Central memory CD4-positive, alpha-beta T cell (primary cell): ENCODE results near the gene PGAM1.
"Not testable (repeated sequence)": the region's sequence is repeated elsewhere in the genome, so short reads cannot be mapped to it uniquely, and the experiment has no call there.

Experiments used
- DNase-seq: peaks from one replicate; pipeline ENCODE4 v3.0.0; 2022
- total RNA-seq, 3 experiments: gene quantifications; one replicate each; lab custom pipeline; 2026; lab: John Stamatoyannopoulos, UW

PGAM1 gene
- total RNA-seq, result 40.6 to 313 (median 42.4) reads per million in 3 experiments

- peak; percentile 98 for DNase-seq
Measured at GRCh38 chr10:97425964-97426775, at the start of gene PGAM1. TSS of gene PGAM1 (plus strand) at chr10:97426191. CDS start at chr10:97426308, 117 bp downstream.

GRCh38 chr10:97376413-97376812, 49.6 kb upstream of the PGAM1 start:
- DNase-seq, result no peak

GRCh38 chr10:97378933-97379921, 46.8 kb upstream of the PGAM1 start:
- no peak for DNase-seq

GRCh38 chr10:97380516-97380915, 45.5 kb upstream of the PGAM1 start:
- DNase-seq, result no peak

GRCh38 chr10:97381626-97382025, 44.4 kb upstream of the PGAM1 start:
- DNase-seq, result no peak

GRCh38 chr10:97383159-97383558, 42.8 kb upstream of the PGAM1 start:
- no peak for DNase-seq

- no peak for DNase-seq
Measured at GRCh38 chr10:97384156-97384555, 41.8 kb upstream of the PGAM1 start.

- no peak for DNase-seq
Measured at GRCh38 chr10:97384641-97385040, 41.4 kb upstream of the PGAM1 start.

- no peak for DNase-seq
Measured at GRCh38 chr10:97385565-97385964, 40.4 kb upstream of the PGAM1 start.

GRCh38 chr10:97388152-97388551, 37.8 kb upstream of the PGAM1 start:
- no peak for DNase-seq

- no peak for DNase-seq
Measured at GRCh38 chr10:97390091-97390490, 35.9 kb upstream of the PGAM1 start.

- no peak for DNase-seq
Measured at GRCh38 chr10:97393034-97393573, 32.9 kb upstream of the PGAM1 start.

GRCh38 chr10:97396056-97396455, 29.9 kb upstream of the PGAM1 start:
- DNase-seq, result no peak

- DNase-seq, result peak; percentile 50
Measured at GRCh38 chr10:97399843-97400545, 26.0 kb upstream of the PGAM1 start.

- DNase-seq, result peak; percentile 95
Measured at GRCh38 chr10:97400665-97401454, 25.1 kb upstream of the PGAM1 start, which contains the start of gene RRP12. TSS of gene RRP12 (minus strand) at chr10:97401340. CDS start at chr10:97401231, 109 bp downstream.

GRCh38 chr10:97401455-97401919, 24.5 kb upstream of the PGAM1 start:
- DNase-seq, result no peak

GRCh38 chr10:97404044-97404443, 21.9 kb upstream of the PGAM1 start:
- no peak for DNase-seq

- DNase-seq, result no peak
Measured at GRCh38 chr10:97406064-97406463, 19.9 kb upstream of the PGAM1 start.

- not testable (repeated sequence) for DNase-seq
Measured at GRCh38 chr10:97406483-97406882, 19.5 kb upstream of the PGAM1 start.

- peak; percentile 76 for DNase-seq
Measured at GRCh38 chr10:97407211-97407951, 18.6 kb upstream of the PGAM1 start.

GRCh38 chr10:97407952-97408248, 18.1 kb upstream of the PGAM1 start:
- no peak for DNase-seq
